Chondrocyte (in vitro differentiated cells): ENCODE measurements around the gene ZNF618. TPM values are rescaled to one million over a fixed set of nuclear protein-coding genes. Genes with fewer than 3 reads are reported as not detected.

Experiments
- DNase-seq: peaks from one replicate; pipeline ENCODE4 v3.0.0; 2021; ENCODE audit warnings: mixed read lengths, low spot score
- H3K27ac Mint-ChIP-seq: one replicate; pipeline ENCODE4 v1.8.0; 2021; ENCODE audit warnings: mild to moderate bottlenecking, moderate library complexity, mixed read lengths; ENCODE audit not compliant: unreplicated experiment
- H3K27me3 Mint-ChIP-seq: 2 replicates; pipeline ENCODE4 v1.8.0; 2021; ENCODE audit warnings: low read depth, mixed read lengths
- H3K36me3 Mint-ChIP-seq: 2 replicates; pipeline ENCODE4 v1.8.0; 2021; ENCODE audit warnings: low read depth, mixed read lengths
- H3K4me1 Mint-ChIP-seq: 2 replicates; pipeline ENCODE4 v1.8.0; 2021; ENCODE audit warnings: low read depth, mild to moderate bottlenecking, mixed read lengths
- H3K4me3 Mint-ChIP-seq: one replicate; pipeline ENCODE4 v1.8.0; 2021; ENCODE audit warnings: mild to moderate bottlenecking, moderate library complexity, mixed read lengths; ENCODE audit not compliant: unreplicated experiment
- H3K9me3 Mint-ChIP-seq: 2 replicates; pipeline ENCODE4 v1.8.0; 2021; ENCODE audit warnings: low read depth, mixed read lengths
- CTCF ChIP-seq: fragments of 200-600 bp; sonication (generic); IDR thresholded peaks from 2 replicates; pipeline ENCODE4 v1.5.0; 2021; ENCODE audit warnings: antibody characterized with exemption, mild to moderate bottlenecking, moderate library complexity
- total RNA-seq: library from RNA; stranded (reverse); gene quantifications from 3 replicates; pipeline ENCODE4 v1.2.1, GENCODE V29; 2021

ZNF618 gene
- total RNA-seq, 1 donor from 2014 or later, result 25.5 TPM

GRCh38 chr9:113913426-113914195 is 37.5 kb downstream of the ZNF618 start:
- no peak for TF ChIP-seq CTCF
- H3K36me3 Mint-ChIP-seq, result peaks cover 2% of the 10 kb centered on the region

GRCh38 chr9:113914517-113914916 is 38.4 kb downstream of the ZNF618 start:
- H3K27ac Mint-ChIP-seq, result no peak overlapping the region
- H3K27me3 Mint-ChIP-seq, result no peaks in the 10 kb centered on the region
- no peak for TF ChIP-seq CTCF
- H3K4me3 Mint-ChIP-seq, result no peak overlapping the region
- H3K36me3 Mint-ChIP-seq, result peaks cover 2% of the 10 kb centered on the region
- H3K9me3 Mint-ChIP-seq, result no peaks in the 10 kb centered on the region
- DNase-seq, result no peak
- H3K4me1 Mint-ChIP-seq, result peaks cover 18% of the 10 kb centered on the region

More at GRCh38 chr9:113913426-113914195, 37.5 kb downstream of the ZNF618 start:
- no peak overlapping the region for H3K27ac Mint-ChIP-seq
- no peaks in the 10 kb centered on the region for H3K9me3 Mint-ChIP-seq
- no peak overlapping the region for H3K4me3 Mint-ChIP-seq
- peaks cover 18% of the 10 kb centered on the region for H3K4me1 Mint-ChIP-seq
- DNase-seq, result no peak
- no peaks in the 10 kb centered on the region for H3K27me3 Mint-ChIP-seq

GRCh38 chr9:113915817-113916434 is 39.8 kb downstream of the ZNF618 start:
- DNase-seq, result no peak
- H3K4me3 Mint-ChIP-seq, result no peak overlapping the region
- peaks cover 2% of the 10 kb centered on the region for H3K36me3 Mint-ChIP-seq
- TF ChIP-seq CTCF, result no peak
- H3K27ac Mint-ChIP-seq, result no peak overlapping the region
- peaks cover 14% of the 10 kb centered on the region for H3K4me1 Mint-ChIP-seq
- no peaks in the 10 kb centered on the region for H3K27me3 Mint-ChIP-seq
- H3K9me3 Mint-ChIP-seq, result no peaks in the 10 kb centered on the region

- peaks cover 22% of the 10 kb centered on the region for H3K4me1 Mint-ChIP-seq
- no peaks in the 10 kb centered on the region for H3K27me3 Mint-ChIP-seq
- H3K9me3 Mint-ChIP-seq, result no peaks in the 10 kb centered on the region
- H3K4me3 Mint-ChIP-seq, result no peak overlapping the region
- H3K36me3 Mint-ChIP-seq, result peaks cover 2% of the 10 kb centered on the region
- no peak overlapping the region for H3K27ac Mint-ChIP-seq
- TF ChIP-seq CTCF, result no peak
- no peak for DNase-seq
These were observed 40.8 kb downstream of the ZNF618 start for GRCh38 chr9:113916931-113917330.

- H3K4me1 Mint-ChIP-seq, result peaks cover 15% of the 10 kb centered on the region
- peaks cover 5% of the 10 kb centered on the region for H3K36me3 Mint-ChIP-seq
- peaks cover 6% of the 10 kb centered on the region for H3K9me3 Mint-ChIP-seq
- no peaks in the 10 kb centered on the region for H3K27me3 Mint-ChIP-seq
- no peak overlapping the region for H3K4me3 Mint-ChIP-seq
- no peak for TF ChIP-seq CTCF
- no peak for DNase-seq
- H3K27ac Mint-ChIP-seq, result no peak overlapping the region
These were observed 42.7 kb downstream of the ZNF618 start for GRCh38 chr9:113918697-113919350.
